ENCODE measurements around the gene REN.

The REN gene

GRCh38 chr1:204174958-204175357, 8.8 kb upstream of the REN start:
- Mint-ChIP-seq H3K4me3 (no peak overlapping the region), H3K27me3 (peaks cover 4% of the 10 kb centered on the region), H3K9me3 (no peaks in the 10 kb centered on the region), H3K27ac (no peak overlapping the region), H3K4me1 (no peaks in the 10 kb centered on the region), H3K36me3 (peaks cover 6% of the 10 kb centered on the region)

DNA sequence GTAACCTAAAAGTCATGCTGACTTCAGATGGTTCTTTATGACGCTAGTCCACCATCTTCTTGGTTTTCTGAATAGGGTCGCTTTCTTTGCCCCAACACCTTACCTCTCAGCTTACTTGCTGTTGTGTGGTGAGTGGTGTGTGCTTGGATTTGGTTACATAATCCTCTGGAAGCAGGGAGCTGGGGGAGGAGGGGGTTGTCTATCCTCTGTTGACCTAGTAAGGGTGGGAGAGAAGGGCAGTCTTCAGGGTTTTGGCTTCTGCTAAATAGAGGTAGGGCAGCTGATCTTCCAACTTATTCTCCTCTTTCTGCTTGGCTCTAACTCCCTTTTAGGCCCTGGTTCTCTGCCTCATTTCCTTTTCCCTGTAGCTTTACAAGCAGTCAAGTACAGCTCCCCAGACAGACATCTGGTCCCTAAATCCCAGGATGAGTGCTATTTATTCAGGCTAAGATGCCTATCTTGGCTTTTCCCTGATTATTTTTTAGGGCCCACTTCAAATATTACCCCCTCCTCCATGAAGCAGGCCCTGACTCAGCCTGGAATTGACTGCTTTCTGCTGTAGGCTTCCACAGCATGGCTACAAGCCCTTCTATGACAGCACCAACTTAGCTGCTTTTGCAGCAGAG, 6.4 kb upstream of the REN start:
- Mint-ChIP-seq H3K27ac (no peak overlapping the region), H3K27me3 (peaks cover 4% of the 10 kb centered on the region), H3K36me3 (peaks cover 6% of the 10 kb centered on the region), H3K4me1 (no peaks in the 10 kb centered on the region), H3K4me3 (no peak overlapping the region), H3K9me3 (peaks cover 1% of the 10 kb centered on the region)

- Mint-ChIP-seq H3K36me3 (peaks cover 6% of the 10 kb centered on the region), H3K27ac (no peak overlapping the region), H3K9me3 (peaks cover 5% of the 10 kb centered on the region), H3K4me1 (no peaks in the 10 kb centered on the region), H3K27me3 (peaks cover 4% of the 10 kb centered on the region), H3K4me3 (no peak overlapping the region)
These were observed 5.6 kb upstream of the REN start for GRCh38 chr1:204171751-204172178.

GRCh38 chr1:204170494-204171155, 4.5 kb upstream of the REN start:
- peaks cover 4% of the 10 kb centered on the region for H3K27me3 Mint-ChIP-seq
- H3K27ac Mint-ChIP-seq: no peak overlapping the region
- H3K9me3 Mint-ChIP-seq: peaks cover 5% of the 10 kb centered on the region

GRCh38 chr1:204169858-204170257, 3.7 kb upstream of the REN start:
- Mint-ChIP-seq H3K36me3 (peaks cover 6% of the 10 kb centered on the region), H3K27ac (no peak overlapping the region), H3K27me3 (peaks cover 4% of the 10 kb centered on the region), H3K9me3 (peaks cover 5% of the 10 kb centered on the region), H3K4me3 (no peak overlapping the region), H3K4me1 (no peaks in the 10 kb centered on the region)

More at GRCh38 chr1:204170494-204171155, 4.5 kb upstream of the REN start:
- no peaks in the 10 kb centered on the region for H3K4me1 Mint-ChIP-seq
- no peak overlapping the region for H3K4me3 Mint-ChIP-seq
- H3K36me3 Mint-ChIP-seq: peaks cover 6% of the 10 kb centered on the region

- Mint-ChIP-seq H3K27ac (no peak overlapping the region), H3K27me3 (no peaks in the 10 kb centered on the region), H3K4me1 (no peaks in the 10 kb centered on the region), H3K4me3 (no peak overlapping the region), H3K9me3 (peaks cover 5% of the 10 kb centered on the region), H3K36me3 (peaks cover 3% of the 10 kb centered on the region)
These were observed 1.6 kb upstream of the REN start for GRCh38 chr1:204167730-204168129.

DNA sequence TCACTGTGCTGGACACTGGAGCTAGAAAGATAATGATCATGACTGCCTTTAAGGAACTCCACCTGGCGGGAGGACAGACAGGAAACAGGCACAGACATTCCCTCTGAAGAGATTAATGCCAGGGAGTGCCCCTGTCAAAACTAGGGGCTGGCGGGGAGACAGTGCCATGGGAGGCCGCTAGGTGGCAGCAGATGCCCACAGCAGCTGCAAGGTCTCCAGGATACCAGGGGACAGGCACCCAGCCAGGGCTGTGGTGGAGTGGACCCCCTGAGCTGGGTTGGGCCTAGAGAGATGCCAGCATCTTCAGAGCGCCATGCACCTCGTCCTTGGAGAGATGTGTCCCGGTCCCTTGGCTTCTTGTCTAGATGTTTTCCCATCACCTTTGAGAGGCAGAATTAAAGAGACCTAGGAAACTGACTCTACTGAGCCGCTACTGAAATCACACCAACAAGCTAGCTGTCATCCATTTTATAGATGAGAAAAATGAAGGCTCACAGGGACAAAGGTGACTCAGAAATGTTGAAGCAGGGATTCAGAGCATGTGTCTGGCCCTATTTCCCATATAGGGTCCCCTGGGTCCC, 3.6 kb downstream of the REN start:
- no peaks in the 10 kb centered on the region for H3K36me3 Mint-ChIP-seq
- no peak overlapping the region for H3K27ac Mint-ChIP-seq
- no peak overlapping the region for H3K4me3 Mint-ChIP-seq
- peaks cover 5% of the 10 kb centered on the region for H3K9me3 Mint-ChIP-seq
- H3K27me3 Mint-ChIP-seq: no peaks in the 10 kb centered on the region
- H3K4me1 Mint-ChIP-seq: no peaks in the 10 kb centered on the region

DNA sequence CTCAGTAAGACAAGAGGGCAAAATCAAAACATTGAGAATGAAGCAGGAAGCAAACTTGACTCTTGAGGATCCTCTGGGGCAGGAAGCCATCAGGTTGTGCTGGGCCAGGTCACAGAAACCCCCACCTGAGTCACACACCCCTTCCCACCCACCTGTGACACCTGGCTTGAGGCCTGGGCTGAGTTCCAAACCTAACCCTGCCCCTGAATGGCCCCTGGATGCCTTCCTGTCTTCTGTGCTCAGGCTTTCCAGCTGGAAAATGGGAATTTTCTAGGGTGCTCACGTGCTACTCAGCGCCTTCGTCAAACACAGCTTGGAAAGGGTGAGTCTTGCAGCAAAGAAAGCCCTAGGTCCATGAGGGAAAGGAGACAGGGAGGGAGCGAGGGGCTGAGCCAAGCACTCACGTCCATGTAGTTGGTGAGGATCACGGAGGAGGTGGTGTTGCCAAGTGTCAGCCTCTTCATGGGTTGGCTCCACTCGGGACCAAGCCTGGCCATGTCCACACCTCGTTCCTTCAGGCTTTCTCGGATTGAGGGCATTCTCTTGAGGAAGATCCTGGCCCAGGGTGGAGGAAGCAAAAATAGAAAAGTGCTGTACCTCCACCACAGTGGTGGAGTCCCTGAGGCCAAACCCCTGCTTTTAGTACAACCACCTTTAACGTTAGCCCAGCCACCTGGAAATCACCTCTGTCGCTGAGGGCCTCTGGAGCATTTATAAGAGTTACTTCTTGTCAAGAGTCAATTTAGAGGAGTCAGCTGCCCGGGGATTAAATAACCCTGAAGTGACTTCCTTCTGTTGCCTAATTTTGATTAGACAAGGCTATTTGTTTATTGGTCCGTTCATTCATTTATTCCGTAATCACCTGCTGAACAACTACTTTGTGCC, 4.3 kb downstream of the REN start:
- Mint-ChIP-seq H3K27me3 (no peaks in the 10 kb centered on the region), H3K4me1 (no peaks in the 10 kb centered on the region), H3K27ac (no peak overlapping the region), H3K4me3 (no peak overlapping the region), H3K36me3 (no peaks in the 10 kb centered on the region), H3K9me3 (no peaks in the 10 kb centered on the region)

GRCh38 chr1:204157962-204158361, 8.2 kb downstream of the REN start:
- Mint-ChIP-seq H3K4me3 (no peak overlapping the region), H3K27ac (no peak overlapping the region), H3K4me1 (no peaks in the 10 kb centered on the region), H3K9me3 (no peaks in the 10 kb centered on the region), H3K27me3 (no peaks in the 10 kb centered on the region), H3K36me3 (no peaks in the 10 kb centered on the region)

GRCh38 chr1:204155881-204156280, 10.3 kb downstream of the REN start:
- H3K4me1 Mint-ChIP-seq: no peaks in the 10 kb centered on the region
- no peaks in the 10 kb centered on the region for H3K36me3 Mint-ChIP-seq
- H3K27ac Mint-ChIP-seq: no peak overlapping the region
- no peaks in the 10 kb centered on the region for H3K9me3 Mint-ChIP-seq
- no peak overlapping the region for H3K4me3 Mint-ChIP-seq
- H3K27me3 Mint-ChIP-seq: no peaks in the 10 kb centered on the region

DNA sequence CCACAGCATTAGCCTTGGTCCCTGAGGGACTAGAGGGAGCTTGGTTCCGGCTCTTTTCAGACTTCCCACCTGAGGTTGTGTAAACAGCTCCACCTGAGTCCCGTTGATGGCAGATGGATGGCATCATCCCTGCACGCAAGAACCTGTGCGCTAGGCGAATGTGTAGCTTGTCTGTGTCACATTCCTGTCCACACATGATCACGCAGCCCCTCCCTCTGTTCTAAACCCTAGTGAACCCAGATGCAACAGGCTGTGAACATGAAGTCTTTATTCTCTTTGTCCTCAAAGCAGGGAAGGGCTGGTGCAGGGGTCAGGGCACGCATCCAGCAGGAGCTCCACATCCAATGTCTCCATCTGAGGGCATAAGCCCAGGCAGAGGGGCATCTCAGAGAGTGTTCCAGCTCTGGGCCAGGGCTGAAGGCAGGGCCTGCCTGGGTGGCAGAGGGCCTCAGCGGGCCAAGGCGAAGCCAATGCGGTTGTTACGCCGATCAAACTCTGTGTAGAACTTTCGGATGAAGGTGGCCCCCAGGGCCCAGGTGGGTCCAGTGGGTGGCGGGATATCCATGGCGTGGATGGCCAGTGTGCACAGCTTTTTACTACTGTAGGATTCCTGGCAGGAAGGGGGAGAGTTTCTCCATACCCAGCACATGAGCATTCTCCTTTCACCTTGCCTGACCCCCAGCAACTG, 11.4 kb downstream of the REN start:
- Mint-ChIP-seq H3K27me3 (no peaks in the 10 kb centered on the region), H3K4me3 (no peak overlapping the region), H3K9me3 (no peaks in the 10 kb centered on the region), H3K4me1 (no peaks in the 10 kb centered on the region), H3K36me3 (no peaks in the 10 kb centered on the region), H3K27ac (no peak overlapping the region)

DNA sequence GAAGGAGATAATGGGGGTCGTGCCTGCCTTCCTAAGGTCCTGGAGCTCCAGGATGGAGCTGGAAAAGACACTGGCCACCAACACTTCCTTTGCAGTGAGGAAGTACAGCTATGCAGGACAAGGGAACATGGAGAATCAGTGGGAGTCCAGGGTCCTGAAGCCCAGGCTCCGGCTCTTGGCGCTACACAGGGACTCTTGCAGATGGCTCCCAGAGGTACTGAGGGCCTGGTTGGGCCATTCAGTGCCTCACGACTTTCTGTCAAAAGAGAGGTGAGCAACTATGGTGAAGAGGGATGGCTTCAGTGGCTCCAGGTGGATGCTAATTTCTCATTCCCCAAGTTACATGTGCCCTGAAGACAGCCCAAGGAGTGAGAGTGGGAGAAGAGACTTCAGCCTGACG, 12.5 kb downstream of the REN start:
- Mint-ChIP-seq H3K4me1 (no peaks in the 10 kb centered on the region), H3K27me3 (no peaks in the 10 kb centered on the region), H3K4me3 (no peak overlapping the region)

GRCh38 chr1:204152310-204153044, 13.7 kb downstream of the REN start:
- Mint-ChIP-seq H3K9me3 (no peaks in the 10 kb centered on the region), H3K4me3 (peak overlapping the region; percentile 63), H3K27me3 (no peaks in the 10 kb centered on the region), H3K36me3 (no peaks in the 10 kb centered on the region), H3K4me1 (no peaks in the 10 kb centered on the region), H3K27ac (no peak overlapping the region)

More for the DNA sequence above, 12.5 kb downstream of the REN start:
- Mint-ChIP-seq H3K27ac (no peak overlapping the region), H3K36me3 (no peaks in the 10 kb centered on the region), H3K9me3 (no peaks in the 10 kb centered on the region)

- Mint-ChIP-seq H3K4me1 (no peaks in the 10 kb centered on the region), H3K9me3 (no peaks in the 10 kb centered on the region), H3K27me3 (no peaks in the 10 kb centered on the region), H3K4me3 (peak within 1 kb of the TSS; percentile 74), H3K27ac (peak within 1 kb of the TSS; percentile 70), H3K36me3 (no peaks in the 10 kb centered on the region)
These were observed 14.4 kb downstream of the REN start, which contains the start of gene ETNK2 for GRCh38 chr1:204151552-204152309. ETNK2 (minus strand) TSS chr1:204152044; CDS start chr1:204151852, 192 bp downstream.
